Choroid plexus epithelial cell (primary cell): Measurements from ENCODE around the gene PCSK9.

ENCODE experiments used
- DNase-seq: peaks from one replicate; pipeline ENCODE4 v3.0.0-alpha.2; 2010; ENCODE audit warnings: low read depth
- H3K4me3 ChIP-seq: 2 replicates; pipeline ENCODE4 v1.5.1; 2011; ENCODE audit warnings: low read depth, mild to moderate bottlenecking, control low read depth, low read length, moderate library complexity
- CTCF ChIP-seq: conservative IDR thresholded peaks from 2 replicates; pipeline ENCODE4 v1.5.1; 2011; ENCODE audit warnings: low read depth, mild to moderate bottlenecking, control low read depth, inconsistent platforms, low read length, moderate library complexity

The PCSK9 gene

GRCh38 chr1:54995013-54995760 is 44.2 kb upstream of the PCSK9 start:
- TF ChIP-seq CTCF = no peak
- no peak for DNase-seq
- no peak overlapping the region for H3K4me3 ChIP-seq

- no peak for DNase-seq
- no peak for TF ChIP-seq CTCF
- no peak overlapping the region for H3K4me3 ChIP-seq
Observed at GRCh38 chr1:54995835-54996234, 43.5 kb upstream of the PCSK9 start.

- peak; percentile 72 for DNase-seq
- peak overlapping the region; percentile 35 for H3K4me3 ChIP-seq
- TF ChIP-seq CTCF = peak; percentile 84
Observed at GRCh38 chr1:54996359-54996868, 42.9 kb upstream of the PCSK9 start.

GRCh38 chr1:54996869-54997710 is 42.3 kb upstream of the PCSK9 start:
- peak overlapping the region; percentile 35 for H3K4me3 ChIP-seq
- peak; percentile 33 for DNase-seq
- TF ChIP-seq CTCF = no peak

- no peak overlapping the region for H3K4me3 ChIP-seq
- TF ChIP-seq CTCF = no peak
- DNase-seq = no peak
Observed at GRCh38 chr1:54997711-54997986, 41.7 kb upstream of the PCSK9 start.

GRCh38 chr1:54998100-54998499 is 41.2 kb upstream of the PCSK9 start:
- DNase-seq = no peak
- H3K4me3 ChIP-seq = no peak overlapping the region

More at GRCh38 chr1:54998100-54998499, 41.2 kb upstream of the PCSK9 start:
- TF ChIP-seq CTCF = no peak
